ENCODE data around the gene PRR11.
"Not testable (repeated sequence)": the region's sequence is repeated elsewhere in the genome, so short reads cannot be mapped to it uniquely, and the experiment has no call there.

The PRR11 gene

GRCh38 chr17:59155439-59156177 is at the start of gene PRR11:
TSS of gene PRR11 (plus strand) at chr17:59155746. CDS start at chr17:59169753, 14,007 bp downstream.
- no peak for DNase-seq (ENCODE audit: low read depth in 2 of 2)

- peak in 1 of 2 experiments; percentile 1 for DNase-seq (ENCODE audit: low read depth in 2 of 2)
Observed at GRCh38 chr17:59105852-59106462, 49.6 kb upstream of the PRR11 start.

- peak; percentile 96 for DNase-seq (ENCODE audit: low read depth in 2 of 2)
Observed at GRCh38 chr17:59106463-59107305, 48.9 kb upstream of the PRR11 start, which contains the start of gene TRIM37. TSS of gene TRIM37 (minus strand) at chr17:59106880. CDS start at chr17:59106461, 419 bp downstream.

- DNase-seq (ENCODE audit: low read depth in 2 of 2): no peak
Observed at GRCh38 chr17:59107306-59107670, 48.3 kb upstream of the PRR11 start.

GRCh38 chr17:59108400-59109102 is 47.0 kb upstream of the PRR11 start:
- no peak for DNase-seq (ENCODE audit: low read depth in 2 of 2)

- DNase-seq (ENCODE audit: low read depth in 2 of 2): no peak
Observed at GRCh38 chr17:59110973-59111372, 44.6 kb upstream of the PRR11 start.

- no peak for DNase-seq (ENCODE audit: low read depth in 2 of 2)
Observed at GRCh38 chr17:59111539-59111938, 44.0 kb upstream of the PRR11 start.

GRCh38 chr17:59115474-59115873 is 40.1 kb upstream of the PRR11 start:
- no peak for DNase-seq (ENCODE audit: low read depth in 2 of 2)

GRCh38 chr17:59121901-59122480 is 33.6 kb upstream of the PRR11 start:
- DNase-seq (ENCODE audit: low read depth in 2 of 2): no peak

- no peak for DNase-seq (ENCODE audit: low read depth in 2 of 2)
Observed at GRCh38 chr17:59124665-59125064, 30.9 kb upstream of the PRR11 start.

GRCh38 chr17:59126809-59127417 is 28.6 kb upstream of the PRR11 start:
- DNase-seq (ENCODE audit: low read depth in 2 of 2): no peak

- no peak for DNase-seq (ENCODE audit: low read depth in 2 of 2)
Observed at GRCh38 chr17:59129814-59130213, 25.7 kb upstream of the PRR11 start.

GRCh38 chr17:59131131-59131530 is 24.4 kb upstream of the PRR11 start:
- no peak for DNase-seq (ENCODE audit: low read depth in 2 of 2)

- DNase-seq (ENCODE audit: low read depth in 2 of 2): not testable (repeated sequence)
Observed at GRCh38 chr17:59138339-59138738, 17.2 kb upstream of the PRR11 start.

GRCh38 chr17:59139939-59140338 is 15.6 kb upstream of the PRR11 start:
- no peak for DNase-seq (ENCODE audit: low read depth in 2 of 2)

GRCh38 chr17:59141860-59142259 is 13.7 kb upstream of the PRR11 start:
- DNase-seq (ENCODE audit: low read depth in 2 of 2): no peak

GRCh38 chr17:59145571-59146096 is 9.9 kb upstream of the PRR11 start:
- no peak for DNase-seq (ENCODE audit: low read depth in 2 of 2)

GRCh38 chr17:59149051-59149450 is 6.5 kb upstream of the PRR11 start:
- no peak for DNase-seq (ENCODE audit: low read depth in 2 of 2)

GRCh38 chr17:59149841-59150511 is 5.6 kb upstream of the PRR11 start:
- DNase-seq (ENCODE audit: low read depth in 2 of 2): no peak

GRCh38 chr17:59151006-59151405 is 4.5 kb upstream of the PRR11 start:
- no peak for DNase-seq (ENCODE audit: low read depth in 2 of 2)

Measured in fibroblast of skin of left biceps (primary cell).